GM19025 (cell line): ENCODE data around the gene TPSG1.

Experiments used
- ATAC-seq: cut with Tn5 transposase; IDR thresholded peaks from one replicate; pipeline ENCODE4 v1.9.1; 2021; ENCODE audit warnings: mild to moderate bottlenecking, low read depth, moderate library complexity; ENCODE audit not compliant: unreplicated experiment

TPSG1 gene

GRCh38 chr16:1217526-1217925 lies 7.5 kb downstream of the TPSG1 start:
- ATAC-seq: no peak

GRCh38 chr16:1216681-1217400 lies 8.2 kb downstream of the TPSG1 start:
- no peak for ATAC-seq

GRCh38 chr16:1216296-1216619 lies 8.8 kb downstream of the TPSG1 start:
- no peak for ATAC-seq

GRCh38 chr16:1215574-1216295 lies 9.3 kb downstream of the TPSG1 start:
- no peak for ATAC-seq

GRCh38 chr16:1214719-1215118 lies 10.3 kb downstream of the TPSG1 start:
- no peak for ATAC-seq

GRCh38 chr16:1213796-1214372 lies 11.2 kb downstream of the TPSG1 start:
- no peak for ATAC-seq

GRCh38 chr16:1213231-1213630 lies 11.8 kb downstream of the TPSG1 start:
- ATAC-seq: no peak

- no peak for ATAC-seq
Measured at GRCh38 chr16:1212616-1213194, 12.4 kb downstream of the TPSG1 start.

- no peak for ATAC-seq
Measured at GRCh38 chr16:1211451-1212268, 13.4 kb downstream of the TPSG1 start.

- ATAC-seq: no peak
Measured at GRCh38 chr16:1210461-1210860, 14.6 kb downstream of the TPSG1 start.

- no peak for ATAC-seq
Measured at GRCh38 chr16:1209081-1209480, 16.0 kb downstream of the TPSG1 start.

- no peak for ATAC-seq
Measured at GRCh38 chr16:1208239-1208830, 16.7 kb downstream of the TPSG1 start.

GRCh38 chr16:1206786-1207185 lies 18.3 kb downstream of the TPSG1 start:
- no peak for ATAC-seq

GRCh38 chr16:1206326-1206725 lies 18.7 kb downstream of the TPSG1 start:
- ATAC-seq: no peak

GRCh38 chr16:1204933-1205332 lies 20.1 kb downstream of the TPSG1 start:
- ATAC-seq: no peak

- ATAC-seq: no peak
Measured at GRCh38 chr16:1202274-1202673, 22.8 kb downstream of the TPSG1 start.

- ATAC-seq: no peak
Measured at GRCh38 chr16:1201444-1201843, 23.6 kb downstream of the TPSG1 start.

GRCh38 chr16:1200014-1200627 lies 24.9 kb downstream of the TPSG1 start:
- ATAC-seq: no peak

GRCh38 chr16:1199347-1200013 lies 25.6 kb downstream of the TPSG1 start:
- ATAC-seq: no peak
